GM23338 (cell line): ENCODE results near the gene CCL21.

Experiments used
- CTCF ChIP-seq, 2 experiments: fragments of 200-600 bp in 1 of 2; sonication (generic) in 1 of 2; conservative IDR thresholded peaks; 2 replicates each; pipeline versions ENCODE4 v1.5.1 to v1.6.1; 2016 to 2017; ENCODE audit warnings: antibody characterized with exemption in 2 of 2, low read depth in 2 of 2, mild to moderate bottlenecking in 2 of 2, moderate library complexity in 1 of 2
- ETS1 ChIP-seq: IDR thresholded peaks from 2 replicates; pipeline ENCODE4 v1.6.1; 2016; ENCODE audit warnings: antibody characterized with exemption
- EZH2 ChIP-seq: fragments of 200-600 bp; sonication (generic); IDR thresholded peaks from one replicate; pipeline ENCODE4 v1.8.0; 2017; ENCODE audit warnings: antibody characterized with exemption, mild to moderate bottlenecking, low read depth; ENCODE audit not compliant: unreplicated experiment
- EZH2phosphoT487 ChIP-seq: fragments of 200-600 bp; sonication (generic); IDR thresholded peaks from one replicate; pipeline ENCODE4 v1.8.1; 2018; ENCODE audit warnings: antibody characterized with exemption; ENCODE audit not compliant: unreplicated experiment
- JUNB ChIP-seq: IDR thresholded peaks from one replicate; pipeline ENCODE4 v1.6.1; 2016; ENCODE audit warnings: antibody characterized with exemption; ENCODE audit not compliant: unreplicated experiment
- POLR2AphosphoS5 ChIP-seq: IDR thresholded peaks from 2 replicates; pipeline ENCODE4 v1.6.1; 2016; ENCODE audit warnings: antibody characterized with exemption, low read depth
- REST ChIP-seq: IDR thresholded peaks from one replicate; pipeline ENCODE4 v1.6.1; 2018; ENCODE audit warnings: antibody characterized with exemption; ENCODE audit not compliant: unreplicated experiment
- ZNF114 ChIP-seq: fragments of 250-450 bp; sonication (Bioruptor Pico); IDR thresholded peaks from 2 replicates; pipeline ENCODE4 v1.5.0; 2020; ENCODE audit warnings: mild to moderate bottlenecking, moderate library complexity

- TF ChIP-seq CTCF (conservative IDR thresholded peaks at IDR 0.05; ENCODE audit: low read depth in 2 of 2) (no peak), EZH2phosphoT487 (no peak), EZH2 (no peak), POLR2AphosphoS5 (no peak), REST (no peak), JUNB (no peak), ZNF114 (CRISPR knock-in tag) (no peak), ETS1 (no peak)
These were observed 15.1 kb downstream of the CCL21 start for GRCh38 chr9:34694811-34695210.
